Epithelial cell of proximal tubule (primary cell): ENCODE data around the gene PROCA1. TPM values are rescaled to one million over a fixed set of nuclear protein-coding genes. Genes with fewer than 3 reads are reported as not detected.

ENCODE experiments used
- DNase-seq: peaks from one replicate; pipeline ENCODE4 v3.0.0-alpha.2; 2011; ENCODE audit warnings: low read depth
- H3K4me3 ChIP-seq: 2 replicates; pipeline ENCODE4 v1.5.1; 2011; ENCODE audit warnings: low read depth, mild to moderate bottlenecking, low read length
- CTCF ChIP-seq: conservative IDR thresholded peaks from 2 replicates; pipeline ENCODE4 v1.5.1; 2012; ENCODE audit warnings: low read depth, mild to moderate bottlenecking, low read length
- total RNA-seq: library from RNA; depleted of rRNA; stranded (reverse); fragments of >200 nt; gene quantifications from 2 replicates; pipeline ENCODE4 v1.2.3, GENCODE V29; 2015

Gene PROCA1
- total RNA-seq, 1 donor from 2014 or later = under 0.01 TPM

GRCh38 chr17:28710861-28711722 is 596 bp downstream of the PROCA1 start:
- DNase-seq = no peak
- H3K4me3 ChIP-seq = peak overlapping the region; percentile 56
- no peak for TF ChIP-seq CTCF

- H3K4me3 ChIP-seq = no peak overlapping the region
- no peak for DNase-seq
- TF ChIP-seq CTCF = no peak
These were observed 4.4 kb downstream of the PROCA1 start for GRCh38 chr17:28707339-28707720.

GRCh38 chr17:28706471-28707338 is 5.0 kb downstream of the PROCA1 start:
- no peak overlapping the region for H3K4me3 ChIP-seq
- DNase-seq = no peak
- no peak for TF ChIP-seq CTCF

GRCh38 chr17:28705728-28706334 is 5.9 kb downstream of the PROCA1 start:
- TF ChIP-seq CTCF = no peak
- no peak overlapping the region for H3K4me3 ChIP-seq
- no peak for DNase-seq

- DNase-seq = no peak
- TF ChIP-seq CTCF = no peak
- H3K4me3 ChIP-seq = no peak overlapping the region
These were observed 6.5 kb downstream of the PROCA1 start for GRCh38 chr17:28705074-28705659.

- TF ChIP-seq CTCF = no peak
- H3K4me3 ChIP-seq = no peak overlapping the region
- no peak for DNase-seq
These were observed 7.3 kb downstream of the PROCA1 start for GRCh38 chr17:28704219-28704858.
